C4-2B (cell line): ENCODE measurements around the gene MRTFB.

Experiments used
- CTCF ChIP-seq: fragments of 450-650 bp; conservative IDR thresholded peaks from 2 replicates; pipeline ENCODE4 v1.5.1; 2017; ENCODE audit warnings: mild to moderate bottlenecking
- ZFX ChIP-seq: fragments of 450-650 bp; IDR thresholded peaks from 2 replicates; pipeline ENCODE4 v1.6.1; 2017

GRCh38 chr16:14238756-14239155 lies 167.6 kb downstream of the MRTFB start:
- no peak for TF ChIP-seq CTCF
- TF ChIP-seq ZFX, result no peak
